AG04450 (cell line): ENCODE measurements around the gene NDE1. TPM values are rescaled to one million over a fixed set of nuclear protein-coding genes. Genes with fewer than 3 reads are reported as not detected.
"Not testable (repeated sequence)": the region's sequence is repeated elsewhere in the genome, so short reads cannot be mapped to it uniquely, and the experiment has no call there.

Source experiments
- CTCF ChIA-PET: fragments of 300-600, 350-600 bp; formaldehyde crosslinking; extraction: SDS; loops from one replicate; lab custom pipeline; 2022; ENCODE audit warnings: antibody characterized with exemption, inconsistent platforms; lab: Charles Lee
- POLR2A ChIA-PET: fragments of 350-600 bp; formaldehyde crosslinking; extraction: SDS; loops from one replicate; lab custom pipeline; 2021; ENCODE audit warnings: antibody characterized with exemption, inconsistent platforms; lab: Yijun Ruan, JAX
- DNase-seq: peaks from one replicate; pipeline ENCODE4 v3.0.0-alpha.2; 2011; ENCODE audit warnings: low read depth, low spot score
- H3K27ac ChIP-seq: one replicate; pipeline ENCODE4 v1.5.1; 2012; ENCODE audit warnings: low read depth, low read length, control low read depth
- H3K27me3 ChIP-seq: one replicate; pipeline ENCODE4 v1.6.0; 2012; ENCODE audit warnings: low read length; ENCODE audit not compliant: control insufficient read depth, insufficient read depth
- H3K4me3 ChIP-seq: 2 replicates; pipeline ENCODE4 v1.5.1; 2011; ENCODE audit warnings: mild to moderate bottlenecking, low read depth, low read length, control low read depth
- H3K9me3 ChIP-seq: 2 replicates; pipeline ENCODE4 v1.5.1; 2012; ENCODE audit warnings: low read length; ENCODE audit not compliant: control insufficient read depth, insufficient read depth
- CTCF ChIP-seq: IDR thresholded peaks from 2 replicates; pipeline ENCODE4 v1.5.1; 2011; ENCODE audit warnings: low read depth, low read length, control low read depth, inconsistent platforms
- polyA plus RNA-seq: library from polyadenylated mRNA; depleted of rRNA; stranded (reverse); fragments of >200 nt; gene quantifications from 2 replicates; pipeline ENCODE4 v1.2.3, GENCODE V29; 2011

Gene NDE1
- polyA plus RNA-seq, 1 experiment, result 29.9 TPM

- peaks cover under 1% of the 10 kb centered on the region; the same call in 1 of the 2 replicates for H3K9me3 ChIP-seq
- CTCF ChIA-PET, result no interaction called here
- TF ChIP-seq CTCF, result no peak
- H3K4me3 ChIP-seq, result no peak overlapping the region
- H3K27ac ChIP-seq, result no peak overlapping the region
- no peak for DNase-seq
- POLR2A ChIA-PET, result no interaction called here
- no peaks in the 10 kb centered on the region for H3K27me3 ChIP-seq
These were observed 44.1 kb upstream of the NDE1 start for GRCh38 chr16:15605839-15606517.

DNA sequence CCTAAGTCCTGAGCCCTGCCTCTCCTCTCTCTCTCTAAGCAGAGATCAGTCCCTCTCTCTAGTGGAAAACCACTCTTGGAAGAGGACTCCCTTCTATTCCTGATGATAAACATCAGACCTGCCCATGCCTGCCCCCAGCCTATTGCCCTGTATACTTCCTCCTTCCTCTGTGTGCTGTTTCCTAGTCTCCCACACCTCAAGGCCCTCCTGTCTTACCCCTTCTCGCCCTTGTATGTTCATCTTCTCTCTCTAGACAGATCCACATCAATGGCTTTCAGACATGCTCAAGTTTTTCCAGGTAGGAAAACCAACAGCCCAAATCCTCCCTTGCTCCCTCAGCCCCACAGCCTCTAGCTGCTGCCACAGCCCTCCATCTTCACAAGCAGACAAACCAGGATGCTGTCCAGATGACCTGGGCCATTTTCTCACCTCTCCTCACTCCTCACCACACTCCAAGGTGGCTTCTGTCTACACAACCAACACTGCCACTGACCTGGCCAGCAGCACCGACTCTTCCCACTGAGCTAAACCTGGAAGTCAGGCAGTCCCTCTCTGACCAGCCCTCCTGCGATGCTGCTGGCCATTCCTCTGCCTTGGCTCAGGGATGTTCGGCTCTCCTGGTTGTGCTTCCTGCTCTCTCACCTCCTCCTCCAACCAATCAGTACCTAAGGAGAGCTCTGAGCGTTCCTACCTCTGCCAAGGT, 43.4 kb upstream of the NDE1 start:
- no peak for TF ChIP-seq CTCF
- POLR2A ChIA-PET, result no interaction called here
- Histone ChIP-seq H3K9me3 (peaks cover 3% of the 10 kb centered on the region; the same call in 1 of the 2 replicates), H3K27me3 (no peaks in the 10 kb centered on the region), H3K27ac (no peak overlapping the region), H3K4me3 (no peak overlapping the region)
- DNase-seq, result no peak
- CTCF ChIA-PET, result interaction anchor here (0.8 kb wide), 1 partner anchor 29 kb away, joined by 3 read pairs; no protein-coding TSS in a partner anchor

GRCh38 chr16:15607221-15607699, 42.8 kb upstream of the NDE1 start:
- CTCF ChIA-PET, result interaction anchor here (0.7 to 0.8 kb wide), 3 partner anchors 16 to 75 kb away, joined by 3 to 5 read pairs (median 3); no protein-coding TSS in a partner anchor
- H3K27me3 ChIP-seq, H3K4me3 ChIP-seq, H3K9me3 ChIP-seq, POLR2A ChIA-PET, DNase-seq: not testable (repeated sequence)
- H3K27ac ChIP-seq, result peak overlapping the region; percentile 55

GRCh38 chr16:15607700-15608396, 42.2 kb upstream of the NDE1 start:
- DNase-seq, result peak; percentile 18
- Histone ChIP-seq H3K27ac (peak overlapping the region; percentile 55), H3K4me3 (no peak overlapping the region), H3K9me3 (peaks cover 3% of the 10 kb centered on the region; the same call in 1 of the 2 replicates), H3K27me3 (no peaks in the 10 kb centered on the region)
- ChIA-PET CTCF (interaction anchor here (0.6 to 1.3 kb wide), 6 partner anchors 15 to 180 kb away, joined by 3 to 5 read pairs (median 4); no protein-coding TSS in a partner anchor), POLR2A (no interaction called here)
- TF ChIP-seq CTCF, result no peak

- POLR2A ChIA-PET, result no interaction called here
- no peaks in the 10 kb centered on the region for H3K27me3 ChIP-seq
- CTCF ChIA-PET, result interaction anchor here (0.8 to 1.3 kb wide), 3 partner anchors 33 to 181 kb away, joined by 3 to 4 read pairs (median 3); no protein-coding TSS in a partner anchor
- peak; percentile 18 for DNase-seq
- peaks cover 3% of the 10 kb centered on the region; the same call in 1 of the 2 replicates for H3K9me3 ChIP-seq
- H3K27ac ChIP-seq, result peak overlapping the region; percentile 21
- no peak overlapping the region for H3K4me3 ChIP-seq
- peak; percentile 28 for TF ChIP-seq CTCF
These were observed 41.4 kb upstream of the NDE1 start for GRCh38 chr16:15608398-15609285.
